Bronchial epithelial cell (primary cell): ENCODE data around the gene TSFM. TPM values are rescaled to one million over a fixed set of nuclear protein-coding genes. Genes with fewer than 3 reads are reported as not detected.
"Not testable (repeated sequence)": the region's sequence is repeated elsewhere in the genome, so short reads cannot be mapped to it uniquely, and the experiment has no call there.

Experiments
- DNase-seq: peaks from one replicate; pipeline ENCODE4 v3.0.0-alpha.2; 2010; ENCODE audit warnings: low read depth
- FAIRE-seq: peaks from 2 replicates; lab custom pipeline; 2011; peaks lifted over from hg19 to GRCh38; lab: Jason Lieb, UNC
- H3K27me3 ChIP-seq: 2 replicates; pipeline ENCODE4 v1.5.1; 2011; ENCODE audit warnings: low read length; ENCODE audit not compliant: control insufficient read depth, insufficient read depth
- H3K36me3 ChIP-seq: 2 replicates; pipeline ENCODE4 v1.5.1; 2011; ENCODE audit warnings: low read length; ENCODE audit not compliant: control insufficient read depth, insufficient read depth
- H3K4me3 ChIP-seq: 2 replicates; pipeline ENCODE4 v1.5.1; 2011; ENCODE audit warnings: mild to moderate bottlenecking, low read depth, low read length, control low read depth
- total RNA-seq: library from RNA; depleted of rRNA; stranded (reverse); fragments of >200 nt; gene quantifications from 2 replicates; pipeline ENCODE4 v1.2.1, GENCODE V29; 2014
- TF ChIP-seq, protein P1 (sequence below): IDR thresholded peaks from 2 replicates; pipeline ENCODE4 v1.5.1; 2011; ENCODE audit warnings: mild to moderate bottlenecking, moderate library complexity, low read length, control low read depth, inconsistent platforms; ENCODE audit not compliant: insufficient read depth, severe bottlenecking

TSFM gene
- total RNA-seq, 1 donor from 2014 or later = 17.9 TPM

DNA sequence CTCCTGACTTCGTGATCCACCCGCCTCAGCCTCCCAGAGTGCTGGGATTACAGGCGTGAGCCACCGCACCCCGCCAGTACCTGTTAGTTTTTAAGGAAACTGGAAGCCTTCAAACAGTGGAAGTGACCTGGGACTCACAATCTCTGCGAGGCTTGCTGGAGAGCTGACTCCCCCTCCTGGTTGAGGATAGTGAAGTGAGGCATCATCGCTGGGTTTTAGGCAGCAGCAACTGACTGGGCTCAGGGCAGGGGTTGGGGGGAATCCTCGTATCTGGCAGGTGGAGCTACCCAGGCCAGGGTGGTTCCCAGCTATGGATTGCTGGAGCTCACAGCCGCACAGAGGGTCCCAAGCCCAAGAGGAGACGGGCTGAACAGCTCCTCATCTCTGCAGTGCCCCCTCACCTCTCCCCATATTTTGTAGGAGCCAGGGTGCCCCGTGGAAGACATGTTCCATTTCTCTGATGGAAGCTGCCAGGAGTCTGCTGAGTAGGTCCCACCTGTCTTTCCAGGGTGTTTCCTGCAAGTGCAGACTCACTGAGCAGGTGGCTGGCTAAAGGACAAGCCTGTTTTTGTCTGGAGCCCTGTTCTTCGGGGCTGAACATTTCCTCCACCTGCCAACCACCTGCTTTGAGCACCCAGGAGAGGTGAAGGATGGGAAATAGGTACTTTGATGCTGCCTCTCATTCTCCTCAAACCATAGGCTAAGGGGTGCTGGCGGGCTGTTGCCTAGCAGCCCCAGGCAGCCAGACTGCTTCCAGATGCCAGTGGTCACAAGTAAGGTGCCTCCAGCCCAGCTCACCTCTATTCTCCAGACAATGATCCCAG, 32.8 kb downstream of the TSFM start:
- TF ChIP-seq, protein P1, sequence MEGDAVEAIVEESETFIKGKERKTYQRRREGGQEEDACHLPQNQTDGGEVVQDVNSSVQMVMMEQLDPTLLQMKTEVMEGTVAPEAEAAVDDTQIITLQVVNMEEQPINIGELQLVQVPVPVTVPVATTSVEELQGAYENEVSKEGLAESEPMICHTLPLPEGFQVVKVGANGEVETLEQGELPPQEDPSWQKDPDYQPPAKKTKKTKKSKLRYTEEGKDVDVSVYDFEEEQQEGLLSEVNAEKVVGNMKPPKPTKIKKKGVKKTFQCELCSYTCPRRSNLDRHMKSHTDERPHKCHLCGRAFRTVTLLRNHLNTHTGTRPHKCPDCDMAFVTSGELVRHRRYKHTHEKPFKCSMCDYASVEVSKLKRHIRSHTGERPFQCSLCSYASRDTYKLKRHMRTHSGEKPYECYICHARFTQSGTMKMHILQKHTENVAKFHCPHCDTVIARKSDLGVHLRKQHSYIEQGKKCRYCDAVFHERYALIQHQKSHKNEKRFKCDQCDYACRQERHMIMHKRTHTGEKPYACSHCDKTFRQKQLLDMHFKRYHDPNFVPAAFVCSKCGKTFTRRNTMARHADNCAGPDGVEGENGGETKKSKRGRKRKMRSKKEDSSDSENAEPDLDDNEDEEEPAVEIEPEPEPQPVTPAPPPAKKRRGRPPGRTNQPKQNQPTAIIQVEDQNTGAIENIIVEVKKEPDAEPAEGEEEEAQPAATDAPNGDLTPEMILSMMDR = no peak
- H3K27me3 ChIP-seq = no peaks in the 10 kb centered on the region
- H3K36me3 ChIP-seq = peaks cover under 1% of the 10 kb centered on the region
- H3K4me3 ChIP-seq = no peak overlapping the region
- FAIRE-seq (no peak), DNase-seq (peak; percentile 12)

DNA sequence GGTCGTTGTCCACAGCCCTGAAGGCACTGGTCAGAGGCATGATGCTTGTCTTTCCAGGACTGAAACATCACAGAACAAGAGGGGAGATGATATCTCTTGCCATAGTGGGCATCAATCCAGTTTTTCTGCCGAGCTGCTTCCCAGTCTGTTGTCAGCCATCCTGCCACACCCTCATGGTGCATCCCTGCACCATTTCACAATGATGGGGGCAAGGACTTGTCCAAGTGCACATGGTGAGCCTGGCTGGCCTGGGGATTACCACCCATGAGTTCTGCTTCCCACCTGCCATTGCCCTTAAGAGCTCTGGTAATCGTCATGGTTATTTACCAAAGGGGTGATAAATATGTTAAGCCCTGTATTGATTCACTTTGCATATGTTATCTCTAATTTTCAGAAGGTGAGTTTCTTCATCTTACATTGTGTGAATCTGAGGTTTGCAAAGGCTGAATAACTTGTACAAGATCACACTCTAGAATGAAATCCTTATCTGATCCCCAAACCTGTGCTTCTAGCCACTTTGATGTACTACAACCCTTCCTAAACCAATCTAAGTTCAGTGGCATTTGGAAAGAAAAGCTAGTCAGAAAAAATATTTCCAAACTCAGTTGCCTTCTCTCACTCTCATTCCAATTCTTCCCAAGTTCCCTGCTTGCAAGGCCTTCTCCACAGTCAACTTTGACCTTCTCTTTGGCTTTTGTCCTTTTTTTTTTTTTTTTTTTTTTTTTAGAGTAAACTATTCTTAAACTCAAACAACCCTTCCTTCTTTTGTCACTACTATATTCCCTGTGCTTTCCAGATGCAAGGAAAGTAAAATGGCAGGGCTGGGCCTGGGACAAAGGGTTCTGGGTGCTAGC, 33.6 kb downstream of the TSFM start:
- H3K4me3 ChIP-seq = no peak overlapping the region
- TF ChIP-seq, protein P1 = no peak
- FAIRE-seq (no peak), DNase-seq (no peak)
- H3K36me3 ChIP-seq = peaks cover 2% of the 10 kb centered on the region
- H3K27me3 ChIP-seq = no peaks in the 10 kb centered on the region

DNA sequence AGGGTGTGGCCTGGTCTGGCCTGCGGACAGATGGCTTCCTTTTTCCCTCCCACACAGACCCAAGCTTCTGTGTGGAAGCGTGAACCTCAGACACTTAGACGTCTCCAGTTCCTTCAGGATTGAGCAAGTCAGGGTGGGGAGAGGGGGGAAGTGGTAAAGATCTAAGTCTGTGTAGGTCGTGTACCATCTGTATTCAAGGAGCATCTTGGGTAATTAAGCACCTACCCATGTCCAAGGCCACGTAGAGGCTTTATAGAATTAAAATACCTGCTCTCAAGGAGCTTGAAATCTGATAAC, 34.2 kb downstream of the TSFM start:
- FAIRE-seq = no peak
- TF ChIP-seq, protein P1 = no peak
- Histone ChIP-seq H3K36me3 (peaks cover 2% of the 10 kb centered on the region), H3K4me3 (no peak overlapping the region), H3K27me3 (no peaks in the 10 kb centered on the region)
- DNase-seq = peak; percentile 18

GRCh38 chr12:57817261-57817989, 34.8 kb downstream of the TSFM start:
- H3K27me3 ChIP-seq = no peaks in the 10 kb centered on the region
- H3K36me3 ChIP-seq = peaks cover 2% of the 10 kb centered on the region
- TF ChIP-seq, protein P1 = no peak
- DNase-seq = no peak
- no peak overlapping the region for H3K4me3 ChIP-seq
- FAIRE-seq = no peak

DNA sequence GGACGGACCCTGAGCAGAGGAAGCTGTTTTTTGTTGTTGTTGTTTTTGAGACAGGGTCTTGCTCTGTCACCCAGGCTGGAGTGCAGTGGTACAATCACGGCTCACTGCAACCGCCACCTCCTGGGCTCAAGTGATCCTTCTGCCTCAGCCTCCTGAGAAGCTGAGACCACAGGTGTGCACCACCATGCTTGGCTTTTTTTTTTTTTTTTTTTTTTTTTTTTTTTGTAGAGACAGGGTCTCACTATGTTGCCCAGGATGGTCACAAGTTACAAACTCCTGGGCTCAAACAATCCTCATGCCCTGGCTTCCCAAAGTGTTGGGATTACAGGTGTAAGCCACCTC, 35.4 kb downstream of the TSFM start:
- not testable (repeated sequence) for FAIRE-seq, H3K4me3 ChIP-seq, H3K36me3 ChIP-seq, H3K27me3 ChIP-seq, DNase-seq

DNA sequence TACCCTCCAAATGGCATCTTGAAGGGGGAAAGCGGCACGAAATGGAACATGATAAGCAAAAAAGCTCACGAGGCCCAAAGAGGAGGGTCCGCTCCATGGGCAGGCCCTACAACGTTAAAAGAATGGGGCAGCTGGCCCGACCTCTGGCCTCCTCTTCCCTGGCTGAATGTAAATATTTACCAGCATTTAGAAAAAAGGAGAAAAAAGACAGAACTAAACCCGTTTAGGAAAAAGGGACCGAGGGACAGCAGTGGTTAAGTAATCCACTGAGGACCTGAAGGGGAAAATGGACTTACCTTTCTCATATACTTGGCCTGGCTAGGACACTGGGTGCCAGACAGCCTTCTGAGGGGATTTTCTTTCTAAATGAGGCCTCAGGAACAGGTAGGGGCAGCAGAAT, 37.5 kb downstream of the TSFM start:
- H3K4me3 ChIP-seq, FAIRE-seq, DNase-seq, H3K27me3 ChIP-seq: not testable (repeated sequence)
- H3K36me3 ChIP-seq = peaks cover 19% of the 10 kb centered on the region

- H3K27me3 ChIP-seq, FAIRE-seq, H3K4me3 ChIP-seq, DNase-seq: not testable (repeated sequence)
- peaks cover 21% of the 10 kb centered on the region for H3K36me3 ChIP-seq
These were observed 38.4 kb downstream of the TSFM start for GRCh38 chr12:57821015-57821414.
